Measurements from ENCODE around the gene RGS6.

RGS6 gene

DNA sequence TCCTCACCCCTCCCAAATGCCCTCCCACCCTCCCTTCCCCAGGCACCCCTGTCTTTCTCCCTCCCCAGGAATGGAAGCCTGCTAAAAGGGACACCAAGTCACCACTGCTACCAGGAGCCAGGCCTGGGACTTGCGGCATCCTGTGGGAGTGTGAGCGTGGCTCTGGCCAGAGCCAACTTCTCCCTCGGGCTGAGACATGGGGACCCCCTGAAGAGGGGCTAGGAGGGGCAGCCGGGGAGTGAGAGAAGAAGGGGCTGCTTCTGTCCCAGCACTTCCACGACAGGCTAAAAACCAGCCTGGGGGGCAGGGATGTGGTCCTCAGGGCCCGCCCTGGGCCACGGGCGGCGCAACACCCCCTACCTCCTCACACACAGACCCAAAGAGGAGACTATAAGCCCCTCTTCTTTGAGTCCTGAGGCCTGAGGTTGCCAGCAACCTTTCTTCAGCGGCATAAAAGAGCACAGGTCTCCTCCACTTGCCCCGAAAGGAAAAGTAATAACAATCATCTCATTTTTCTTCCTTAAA lies 682.7 kb downstream of the RGS6 start:
- Histone ChIP-seq H3K36me3 (replicated peaks) (no peaks in the 10 kb centered on the region), H3K27ac (no peak overlapping the region), H3K27me3 (replicated peaks) (no peaks in the 10 kb centered on the region), H3K4me3 (ENCODE audit: low read depth, low read length) (no peak overlapping the region)
- TF ChIP-seq, protein P1, sequence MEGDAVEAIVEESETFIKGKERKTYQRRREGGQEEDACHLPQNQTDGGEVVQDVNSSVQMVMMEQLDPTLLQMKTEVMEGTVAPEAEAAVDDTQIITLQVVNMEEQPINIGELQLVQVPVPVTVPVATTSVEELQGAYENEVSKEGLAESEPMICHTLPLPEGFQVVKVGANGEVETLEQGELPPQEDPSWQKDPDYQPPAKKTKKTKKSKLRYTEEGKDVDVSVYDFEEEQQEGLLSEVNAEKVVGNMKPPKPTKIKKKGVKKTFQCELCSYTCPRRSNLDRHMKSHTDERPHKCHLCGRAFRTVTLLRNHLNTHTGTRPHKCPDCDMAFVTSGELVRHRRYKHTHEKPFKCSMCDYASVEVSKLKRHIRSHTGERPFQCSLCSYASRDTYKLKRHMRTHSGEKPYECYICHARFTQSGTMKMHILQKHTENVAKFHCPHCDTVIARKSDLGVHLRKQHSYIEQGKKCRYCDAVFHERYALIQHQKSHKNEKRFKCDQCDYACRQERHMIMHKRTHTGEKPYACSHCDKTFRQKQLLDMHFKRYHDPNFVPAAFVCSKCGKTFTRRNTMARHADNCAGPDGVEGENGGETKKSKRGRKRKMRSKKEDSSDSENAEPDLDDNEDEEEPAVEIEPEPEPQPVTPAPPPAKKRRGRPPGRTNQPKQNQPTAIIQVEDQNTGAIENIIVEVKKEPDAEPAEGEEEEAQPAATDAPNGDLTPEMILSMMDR (IDR thresholded peaks at IDR 0.05; ENCODE audit: low read depth, low read length, missing control alignments) = no peak
- in situ Hi-C loops (cut with HindIII; ENCODE audit: low pct_ligation_motif_present, low sequenced_read_pairs) = no loop called here
- no peak for DNase-seq

DNA sequence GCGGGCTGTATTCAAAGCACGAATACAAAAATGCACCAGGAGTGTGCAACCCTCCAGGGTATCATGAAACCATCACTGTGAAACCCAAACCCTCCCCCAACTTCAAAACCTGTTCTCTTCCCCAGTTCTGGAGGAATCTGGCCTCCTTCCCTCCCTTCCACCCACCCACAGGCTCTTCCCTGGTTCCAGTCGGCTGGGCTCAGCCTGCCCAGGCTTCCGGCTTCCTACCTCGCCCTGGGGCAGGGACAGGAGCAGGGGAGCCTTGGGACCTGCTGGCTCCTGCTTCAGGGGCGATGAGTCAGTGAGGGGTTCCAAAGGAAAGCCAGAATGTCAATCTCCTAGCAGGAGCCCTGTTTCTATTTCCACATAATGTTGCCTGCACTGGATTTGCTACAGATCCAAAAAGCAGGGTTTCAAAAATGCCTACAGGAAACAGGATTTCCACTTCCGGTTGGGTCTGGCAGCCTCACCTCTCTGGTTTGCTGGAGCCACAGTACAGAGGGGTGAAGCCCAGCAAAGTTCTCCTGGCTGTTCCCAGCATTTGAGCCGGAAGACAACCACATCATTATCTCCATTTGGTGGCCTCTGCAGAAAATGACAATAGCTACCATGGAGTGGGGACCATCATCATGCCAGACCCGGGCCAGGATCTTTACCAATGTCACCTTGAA lies 683.4 kb downstream of the RGS6 start:
- TF ChIP-seq, protein P1 (IDR thresholded peaks at IDR 0.05; ENCODE audit: low read depth, low read length, missing control alignments) = no peak
- H3K4me3 ChIP-seq (ENCODE audit: low read depth, low read length) = no peak overlapping the region
- no peaks in the 10 kb centered on the region for H3K36me3 ChIP-seq (replicated peaks)
- H3K27ac ChIP-seq = no peak overlapping the region
- no peaks in the 10 kb centered on the region for H3K27me3 ChIP-seq (replicated peaks)
- in situ Hi-C loops (cut with HindIII; ENCODE audit: low pct_ligation_motif_present, low sequenced_read_pairs) = no loop called here
- DNase-seq = no peak

All from brain microvascular endothelial cell (primary cell).